ENCODE results near the gene HSPA12B. TPM values are rescaled to one million over a fixed set of nuclear protein-coding genes. Genes with fewer than 3 reads are reported as not detected.

Gene HSPA12B
- total and polyA plus RNA-seq, 2 of the 8 experiments (the other 6 are each of a cell fraction or from before 2014, with no cell fraction given) = 2.2 to 4.3 TPM

- POLR2A ChIA-PET (ENCODE audit: partially characterized antibody) = interaction anchor here (1.0 to 1.3 kb wide), 7 partner anchors 8 to 93 kb away, joined by 3 to 6 read pairs (median 4); partner anchors contain the start of genes ADISSP, CENPB, PANK2 and SPEF1
- Histone ChIP-seq H3K56ac (replicated peaks; ENCODE audit: insufficient read length, low read depth, low read length) (peak within 1 kb of the TSS; percentile 89), H3K4me3 (ENCODE audit: extremely low read depth in 1 of 4, insufficient read depth in 2 of 4, low read depth in 3 of 4, low read length in 4 of 4) (peak within 1 kb of the TSS; percentile 30 to 85 (median 75)), H2BK20ac (ENCODE audit: low read length) (0 out of 2 replicates have a peak within 1 kb of the TSS, but pooled peaks have one; percentile 21), H4K91ac (replicated peaks; ENCODE audit: insufficient read length, low read length) (peak within 1 kb of the TSS; percentile 68), H2AFZ (ENCODE audit: low read length) (peak within 1 kb of the TSS; percentile 80; the same call in 1 of the 2 replicates), H2BK15ac (ENCODE audit: low read length) (peak within 1 kb of the TSS; percentile 88; the same call in 1 of the 2 replicates), H3K23ac (ENCODE audit: insufficient read length) (no peak within 1 kb of the TSS), H3K79me2 (ENCODE audit: control insufficient read depth in 1 of 2, insufficient read depth in 2 of 2, low read length in 2 of 2) (no peaks in the 10 kb centered on the region; a peak in 1 of 4 replicates), H4K20me1 (replicated peaks in 1 of 2; ENCODE audit: control insufficient read depth in 1 of 2, insufficient read depth in 2 of 2, low read length in 2 of 2) (peaks cover 0 to 3% of the 10 kb centered on the region in 2 experiments), H3K79me1 (ENCODE audit: low read depth, low read length) (no peaks in the 10 kb centered on the region; the same call in 1 of the 2 replicates), H3K4me2 (ENCODE audit: insufficient read depth in 1 of 2, low read depth in 2 of 2, low read length in 2 of 2) (peak within 1 kb of the TSS; percentile 63 to 98), H3K14ac (ENCODE audit: insufficient read length) (no peak within 1 kb of the TSS), H3K27ac (ENCODE audit: low read depth, low read length) (peak within 1 kb of the TSS; percentile 61; the same call in 1 of the 2 replicates), H3K27me3 (replicated peaks in 1 of 4; ENCODE audit: control insufficient read depth in 3 of 4, extremely low read depth in 1 of 4, insufficient read depth in 3 of 4, low read length in 3 of 4) (peaks cover 0 to 3% (median 0%) of the 10 kb centered on the region in 4 experiments; a peak in 1 of 7 replicates), H4K5ac (ENCODE audit: insufficient read length, low read depth, low read length) (peak within 1 kb of the TSS; percentile 55), H2BK5ac (ENCODE audit: low read depth, low read length) (peak within 1 kb of the TSS; percentile 90; the same call in 1 of the 2 replicates), H3K9ac (replicated peaks in 1 of 4; ENCODE audit: extremely low read depth in 1 of 4, low read depth in 3 of 4, low read length in 3 of 4) (peak within 1 kb of the TSS in 2 of 4 experiments; percentile 23 to 74; a peak in 5 of 7 replicates), H3K36me3 (ENCODE audit: control insufficient read depth in 2 of 4, insufficient read depth in 4 of 4, low read length in 3 of 4) (no peaks in the 10 kb centered on the region), H3K23me2 (ENCODE audit: low read depth, low read length) (peaks cover 9% of the 10 kb centered on the region; the same call in 1 of the 2 replicates), H3K18ac (ENCODE audit: extremely low read depth, low read length) (peak within 1 kb of the TSS; percentile 96), H2BK12ac (ENCODE audit: low read depth, low read length) (peak within 1 kb of the TSS; percentile 60; the same call in 1 of the 2 replicates), H4K8ac (ENCODE audit: extremely low read depth, insufficient read depth, low read length) (peak within 1 kb of the TSS; percentile 57; the same call in 1 of the 2 replicates), H2BK120ac (replicated peaks; ENCODE audit: low read depth, low read length) (no peak within 1 kb of the TSS), H3K4ac (replicated peaks; ENCODE audit: insufficient read length, low read depth, low read length) (peak within 1 kb of the TSS; percentile 88), H3K4me1 (replicated peaks in 1 of 4; ENCODE audit: control insufficient read depth in 3 of 4, insufficient read depth in 4 of 4, low read length in 3 of 4) (peaks cover 5 to 32% (median 25%) of the 10 kb centered on the region in 4 experiments), H2AK5ac (ENCODE audit: low read depth, low read length) (no peak within 1 kb of the TSS), H3K9me3 (ENCODE audit: insufficient read depth in 2 of 2, low read depth in 1 of 2, low read length in 1 of 2) (no peaks in the 10 kb centered on the region)
- CTCF ChIA-PET (ENCODE audit: partially characterized antibody) = interaction anchor here (0.8 to 2.6 kb wide), 3 partner anchors 10 to 59 kb away, joined by 3 to 16 read pairs (median 9); no protein-coding TSS in a partner anchor
- DNase-seq (ENCODE audit: low read depth in 1 of 2, low spot score in 2 of 2) = peak; percentile 56 to 87
- FAIRE-seq = no peak
- WGBS, 2 experiments (ENCODE audit: extremely low coverage in 1 of 2, insufficient coverage in 1 of 2, insufficient read length in 1 of 2, insufficient replicate concordance in 2 of 2, low coverage in 1 of 2, low lambda C conversion rate in 2 of 2, missing lambda C conversion rate in 1 of 2) = 3% methylated on average over 47 of the region's 69 CpGs; no CpG with 5 or more reads in 1 of the 2 experiments
- TF ChIP-seq SP1 (IDR thresholded peaks at IDR 0.05; ENCODE audit: low read depth, low read length) (no peak), EGR1 (IDR thresholded peaks at IDR 0.05; ENCODE audit: borderline replicate concordance, low read depth, low read length) (peak; percentile 45; the same call in 1 of the 2 replicates), SP4 (IDR thresholded peaks at IDR 0.05; ENCODE audit: low read length) (no peak), KDM4A (IDR thresholded peaks at IDR 0.05; ENCODE audit: low read depth, low read length, severe bottlenecking) (peak; percentile 86), TBP (IDR thresholded peaks at IDR 0.05; ENCODE audit: low read depth, low read length) (peak; percentile 68; the same call in 1 of the 2 replicates), POU5F1 (IDR thresholded peaks at IDR 0.05; ENCODE audit: low read depth, low read length) (no peak), CEBPB (IDR thresholded peaks at IDR 0.05; ENCODE audit: low read depth, low read length) (no peak), RFX5 (IDR thresholded peaks at IDR 0.05; ENCODE audit: borderline replicate concordance, low read depth, low read length) (no peak), RAD21 (IDR thresholded peaks at IDR 0.05 in 1 of 2, conservative IDR thresholded peaks at IDR 0.05 in 1 of 2; ENCODE audit: low read depth in 2 of 2, low read length in 2 of 2) (peak; percentile 17 to 32; a peak in 2 of 4 replicates), ZNF274 (IDR thresholded peaks at IDR 0.05; ENCODE audit: borderline replicate concordance, extremely low read depth, low read length) (no peak)
Measured at GRCh38 chr20:3795511-3796468, 63.3 kb downstream of the HSPA12B start, which contains the start of gene CDC25B. Gene CDC25B, plus strand, starts transcription at chr20:3796310. Its CDS starts 222 bp downstream, at chr20:3796532.

All from H1 (cell line).